Activated T-cell treated with anti-CD3 and anti-CD28 coated beads for 24 hours (primary cell): ENCODE data around the gene CLASP1.

Experiments used
- DNase-seq: peaks from one replicate; pipeline ENCODE4 v3.0.0-alpha.2; 2020; ENCODE audit warnings: low read depth

The CLASP1 gene

DNA sequence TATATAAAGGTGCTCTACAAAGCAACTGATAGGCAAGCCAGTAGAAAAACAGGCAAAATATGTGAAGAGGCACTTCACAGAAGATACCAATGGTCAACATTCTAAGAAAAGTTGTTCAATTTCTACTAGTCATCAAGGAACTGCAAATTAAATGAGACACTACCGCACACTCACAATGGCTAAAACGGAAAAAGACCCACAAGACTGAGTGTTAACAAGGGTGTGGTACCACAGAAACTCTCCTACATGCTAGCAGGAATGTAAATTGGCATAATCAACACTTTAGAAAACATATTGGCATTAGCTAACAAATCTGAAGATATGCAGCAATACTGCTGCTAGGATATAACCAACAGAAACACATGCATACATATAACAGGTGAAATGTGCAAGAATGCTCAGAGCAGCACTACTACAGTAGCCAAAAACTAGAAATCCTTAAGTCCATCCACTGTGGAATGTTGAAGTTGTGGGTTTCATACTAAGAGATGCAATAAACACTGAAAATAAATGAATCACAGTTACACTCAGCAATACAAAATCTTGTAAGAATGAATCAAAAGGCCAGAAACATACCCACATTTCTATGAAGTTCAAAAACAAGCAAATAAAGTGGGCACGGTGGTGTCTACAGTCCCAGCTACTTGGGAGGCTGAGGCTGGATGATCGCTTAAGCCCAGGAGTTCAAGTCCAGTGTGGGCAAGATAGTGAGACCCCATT is 109.4 kb downstream of the CLASP1 start:
- no peak for DNase-seq

DNA sequence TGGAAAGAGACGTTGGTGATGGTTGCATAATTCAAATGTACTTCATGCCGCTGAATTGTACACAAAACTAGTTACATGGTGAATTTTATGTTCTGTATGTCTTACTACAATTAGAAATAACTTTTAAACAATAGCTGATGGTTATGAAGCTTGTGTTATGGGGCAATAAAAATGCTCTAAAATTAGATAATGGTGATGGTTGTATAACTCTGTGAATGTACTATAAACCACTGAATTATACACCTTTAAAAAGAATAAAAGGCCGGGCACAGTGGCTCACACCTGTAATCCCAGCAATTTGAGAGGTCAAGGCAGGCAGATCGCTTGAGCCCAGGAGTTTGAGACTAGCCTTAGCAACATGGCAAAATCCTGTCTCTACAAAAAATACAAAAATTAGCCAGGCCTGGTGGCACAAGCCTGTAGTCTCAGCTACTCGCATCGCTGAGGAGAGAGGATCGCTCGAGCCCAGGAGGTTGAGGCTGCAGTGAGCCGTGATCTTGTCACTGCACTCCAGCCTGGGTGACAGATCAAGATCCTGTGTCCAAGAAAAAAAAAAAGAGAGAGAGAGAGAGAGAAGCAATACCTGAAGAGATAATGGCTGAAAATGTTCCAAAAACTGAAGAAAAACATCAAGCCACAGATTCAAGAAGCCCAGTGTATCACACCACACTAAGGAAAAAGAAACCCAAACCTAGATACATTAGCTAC is 112.3 kb downstream of the CLASP1 start:
- DNase-seq = no peak

DNA sequence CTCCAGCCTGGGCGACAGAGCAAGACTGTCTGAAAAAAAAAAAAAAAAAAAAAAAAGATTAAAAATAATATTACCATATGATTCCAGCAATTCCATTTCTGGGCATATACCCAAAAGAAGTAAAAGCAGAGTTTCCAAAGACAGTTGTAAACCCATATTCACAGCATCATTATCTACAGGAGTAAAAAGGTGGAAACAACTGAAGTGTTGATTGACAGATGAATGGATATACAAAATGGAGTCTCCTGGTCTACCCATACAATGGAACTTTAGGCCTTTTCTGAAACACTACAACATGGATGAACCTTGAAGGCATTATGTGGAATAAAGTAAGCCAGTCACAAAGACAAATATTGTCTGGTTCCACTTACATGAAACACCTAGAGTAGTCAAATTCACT is 112.9 kb downstream of the CLASP1 start:
- no peak for DNase-seq

DNA sequence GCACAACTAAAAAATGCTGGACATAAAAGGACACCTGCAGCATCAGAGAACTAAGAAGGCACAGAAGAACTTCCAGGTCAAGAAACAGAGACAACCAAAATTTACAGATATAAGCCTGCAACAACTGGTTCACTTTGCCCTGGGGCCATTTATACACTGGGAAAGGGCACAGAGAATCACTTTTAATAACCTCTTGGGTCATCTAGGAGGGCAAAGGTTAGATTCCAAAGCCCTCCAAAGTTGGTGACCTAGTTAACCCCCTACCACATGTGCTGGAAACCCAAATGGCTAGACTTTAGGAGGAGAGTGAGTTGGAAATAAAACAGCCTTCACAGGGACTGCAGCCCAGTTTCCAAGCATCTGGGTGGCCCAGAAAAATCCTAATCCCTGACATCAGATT is 115.3 kb downstream of the CLASP1 start:
- DNase-seq = no peak

DNA sequence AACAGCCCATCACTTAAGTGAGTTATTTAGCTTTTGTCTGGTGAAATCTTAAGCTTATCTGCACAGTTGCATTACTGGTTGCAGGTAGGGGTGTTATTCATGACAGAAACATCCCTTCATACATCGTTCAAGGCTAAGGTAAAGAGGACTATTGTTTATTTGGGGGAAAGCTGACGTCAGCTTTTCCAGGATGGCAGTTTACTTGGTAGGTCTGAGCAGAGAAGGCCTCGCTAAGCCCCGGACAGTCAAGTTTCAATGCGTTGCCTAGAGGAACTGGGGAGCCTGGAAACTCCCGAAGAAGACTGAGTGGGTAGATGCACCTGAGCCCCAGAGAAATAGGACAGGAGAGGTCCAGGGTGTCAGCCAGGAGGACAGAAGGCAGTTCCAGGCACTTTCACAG is 116.4 kb downstream of the CLASP1 start:
- DNase-seq = no peak

DNA sequence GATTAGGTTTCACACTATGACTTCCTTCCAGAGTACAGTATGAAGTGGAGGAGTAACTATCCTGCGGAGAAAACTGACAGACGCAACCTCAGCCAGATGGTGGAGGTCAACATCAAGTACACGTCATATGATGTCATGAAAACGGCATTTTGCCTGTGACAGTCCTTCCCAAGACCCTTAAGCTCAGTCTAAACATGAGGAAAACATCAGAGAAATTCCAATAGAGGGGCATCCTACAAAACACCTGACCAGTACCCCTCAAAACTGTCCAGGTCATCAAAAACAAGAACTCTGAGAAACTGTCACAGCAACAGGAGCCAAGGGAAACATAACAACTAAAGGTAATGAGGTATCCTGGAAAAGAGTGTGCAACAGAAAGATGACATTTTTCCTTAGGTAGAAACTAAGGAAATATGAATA is 116.9 kb downstream of the CLASP1 start:
- DNase-seq = no peak

DNA sequence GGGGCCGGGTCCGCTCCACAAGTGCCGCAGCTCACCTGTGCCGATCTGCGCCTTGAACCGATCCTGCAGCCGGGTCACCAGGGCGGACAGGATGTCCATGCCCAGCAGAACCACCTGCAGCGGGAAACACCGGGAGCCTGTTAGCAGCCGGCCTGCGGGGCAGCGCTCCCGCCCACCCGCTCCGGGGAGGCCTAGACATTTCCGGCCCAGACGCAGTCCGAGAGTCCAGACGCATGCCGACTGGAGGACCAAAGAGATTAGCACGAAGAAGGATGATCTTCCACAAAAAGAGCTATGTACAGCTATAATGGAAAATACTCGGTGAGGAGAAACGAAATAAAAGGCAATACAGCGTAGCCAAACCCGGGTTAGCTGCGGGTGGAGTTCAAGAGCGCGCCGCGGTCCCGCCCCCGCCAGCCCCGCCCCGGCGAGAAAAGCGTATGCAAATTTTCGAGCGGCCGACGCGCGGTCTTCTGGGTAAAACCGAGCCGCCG is 119.0 kb downstream of the CLASP1 start:
- DNase-seq = peak; percentile 78

DNA sequence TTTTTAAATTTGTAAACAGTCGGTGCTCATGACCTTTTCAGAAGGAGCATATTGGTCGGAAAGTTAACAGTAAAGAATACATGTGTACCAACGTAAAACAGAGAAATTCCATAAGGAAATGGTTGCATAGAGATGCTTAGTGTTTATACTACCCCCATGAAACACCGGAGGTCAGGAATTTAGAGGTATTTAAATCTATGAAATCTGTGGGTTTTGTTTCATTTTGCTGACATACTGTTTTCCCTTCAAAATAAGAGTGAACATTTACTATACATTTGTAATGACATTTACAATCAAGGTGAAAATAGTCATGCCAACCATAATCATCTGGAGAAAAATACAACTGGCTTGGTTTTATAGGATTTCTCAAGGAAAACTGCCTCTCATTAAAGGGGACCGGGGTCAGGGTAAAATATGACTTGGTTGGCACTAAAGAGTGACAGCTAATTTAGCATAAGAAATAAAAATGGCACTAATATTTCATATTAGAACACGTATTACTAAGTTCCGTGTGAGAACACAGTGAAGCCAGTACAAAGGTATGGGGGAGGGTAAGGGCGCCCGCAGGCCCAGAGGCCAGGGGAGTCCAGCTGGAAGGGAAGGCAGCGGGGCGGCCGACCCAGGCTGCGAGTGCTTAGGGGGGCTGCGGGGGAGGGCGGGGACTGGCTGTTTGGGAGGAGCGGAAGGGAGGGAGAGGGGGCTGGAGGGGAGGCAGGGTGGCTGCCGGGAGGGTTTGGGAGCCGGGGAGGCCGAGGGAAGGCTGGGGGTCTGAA is 119.6 kb downstream of the CLASP1 start:
- no peak for DNase-seq

DNA sequence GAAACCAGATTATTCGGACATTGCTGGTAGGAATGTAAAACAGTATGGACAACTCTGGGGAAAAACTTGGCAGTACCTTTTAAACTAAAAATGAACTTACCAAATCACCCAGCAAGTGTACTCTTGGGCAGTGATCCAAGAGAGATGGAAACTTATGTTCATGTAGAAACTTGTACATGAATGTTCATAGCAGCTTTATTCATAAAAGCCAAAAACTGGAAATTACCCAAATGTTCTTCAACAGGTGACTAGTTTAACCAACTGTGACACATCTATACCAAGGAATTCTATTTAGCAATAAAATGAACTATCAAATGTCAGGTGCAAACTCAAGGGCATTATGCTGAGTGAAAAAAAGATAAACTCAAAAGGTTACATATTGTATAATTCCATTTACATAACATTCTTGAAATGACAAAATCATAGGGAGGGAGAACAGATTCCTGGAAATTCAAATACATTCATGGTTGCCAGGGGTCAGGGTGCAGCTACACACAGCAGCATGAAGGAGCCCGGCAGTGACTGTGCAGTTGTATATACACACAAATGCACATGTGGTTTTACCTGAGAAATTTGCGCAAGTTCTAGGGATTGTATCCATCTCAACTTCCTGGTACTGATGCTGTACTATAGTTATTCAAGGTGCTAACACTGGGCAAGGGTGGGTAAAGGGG is 122.1 kb downstream of the CLASP1 start:
- DNase-seq = peak; percentile 39

DNA sequence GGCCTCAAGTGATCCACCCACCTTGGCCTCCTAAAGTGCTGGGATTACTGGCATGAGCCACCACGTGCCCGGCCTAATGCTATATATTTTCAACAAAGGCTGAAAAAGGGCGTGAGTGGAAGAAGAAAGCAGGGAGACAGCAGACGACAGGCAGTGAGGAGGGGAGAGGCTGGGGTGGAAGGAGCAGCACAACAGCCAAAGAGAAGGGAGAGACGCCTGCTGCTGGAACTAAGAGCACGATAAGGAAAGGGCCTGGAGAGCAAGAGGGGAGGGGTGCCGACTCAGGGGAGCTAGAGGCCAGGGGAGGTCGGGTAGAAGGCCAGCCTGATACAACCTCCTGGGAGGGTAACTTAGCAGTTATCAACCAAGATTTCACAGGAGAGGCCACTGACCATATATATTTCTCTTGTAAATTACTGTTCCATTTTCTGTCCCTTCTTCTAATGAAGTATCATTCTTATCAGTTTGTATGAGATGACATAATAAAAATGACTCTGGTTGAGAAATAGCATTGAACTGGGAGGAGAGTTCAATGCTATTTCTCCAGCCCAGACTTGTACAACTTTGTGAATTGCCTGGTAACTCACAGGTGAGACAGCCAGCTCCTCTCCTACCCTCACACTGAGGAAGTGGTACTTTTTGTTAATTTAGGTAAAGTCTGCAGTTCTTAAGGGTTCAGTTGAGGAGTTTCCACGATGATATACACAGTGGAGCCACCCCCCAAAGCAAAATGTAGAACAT is 124.4 kb downstream of the CLASP1 start:
- no peak for DNase-seq

DNA sequence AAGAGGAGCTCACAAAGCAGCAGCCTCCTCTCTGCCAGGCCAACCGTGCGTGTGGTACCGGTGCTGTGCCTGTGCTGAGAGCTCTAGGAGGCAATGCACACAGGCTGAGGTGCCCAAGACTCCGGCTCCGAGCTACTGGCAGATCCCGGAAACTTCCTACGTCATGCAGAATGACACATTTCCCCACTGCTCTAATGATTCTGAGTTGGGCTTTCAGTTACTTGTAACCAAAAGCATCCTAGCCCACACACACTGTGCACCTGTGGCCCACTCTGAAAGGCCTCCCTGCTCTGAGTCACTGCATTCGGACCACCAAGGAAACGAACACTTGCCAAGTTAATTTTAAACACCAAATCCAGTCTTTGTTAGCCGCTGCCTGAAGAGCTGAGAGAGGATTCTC is 127.9 kb downstream of the CLASP1 start:
- DNase-seq = no peak

DNA sequence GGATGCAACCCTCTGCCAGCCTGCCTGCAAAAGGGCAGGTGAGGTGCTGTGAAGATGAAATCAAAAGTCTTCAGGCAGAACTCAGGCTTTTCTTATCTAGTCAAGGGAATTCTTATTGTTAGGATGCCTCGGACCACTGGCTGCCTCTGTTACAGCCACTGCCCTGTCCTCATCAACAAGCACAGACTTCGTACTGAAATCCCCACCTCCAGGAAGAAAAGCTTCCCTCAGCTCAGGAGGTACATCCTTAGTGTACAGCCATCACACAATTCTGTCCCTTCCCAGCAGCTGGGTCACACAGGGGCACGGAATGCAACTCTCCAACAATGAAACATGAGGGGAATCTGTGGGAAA is 128.6 kb downstream of the CLASP1 start:
- no peak for DNase-seq

DNA sequence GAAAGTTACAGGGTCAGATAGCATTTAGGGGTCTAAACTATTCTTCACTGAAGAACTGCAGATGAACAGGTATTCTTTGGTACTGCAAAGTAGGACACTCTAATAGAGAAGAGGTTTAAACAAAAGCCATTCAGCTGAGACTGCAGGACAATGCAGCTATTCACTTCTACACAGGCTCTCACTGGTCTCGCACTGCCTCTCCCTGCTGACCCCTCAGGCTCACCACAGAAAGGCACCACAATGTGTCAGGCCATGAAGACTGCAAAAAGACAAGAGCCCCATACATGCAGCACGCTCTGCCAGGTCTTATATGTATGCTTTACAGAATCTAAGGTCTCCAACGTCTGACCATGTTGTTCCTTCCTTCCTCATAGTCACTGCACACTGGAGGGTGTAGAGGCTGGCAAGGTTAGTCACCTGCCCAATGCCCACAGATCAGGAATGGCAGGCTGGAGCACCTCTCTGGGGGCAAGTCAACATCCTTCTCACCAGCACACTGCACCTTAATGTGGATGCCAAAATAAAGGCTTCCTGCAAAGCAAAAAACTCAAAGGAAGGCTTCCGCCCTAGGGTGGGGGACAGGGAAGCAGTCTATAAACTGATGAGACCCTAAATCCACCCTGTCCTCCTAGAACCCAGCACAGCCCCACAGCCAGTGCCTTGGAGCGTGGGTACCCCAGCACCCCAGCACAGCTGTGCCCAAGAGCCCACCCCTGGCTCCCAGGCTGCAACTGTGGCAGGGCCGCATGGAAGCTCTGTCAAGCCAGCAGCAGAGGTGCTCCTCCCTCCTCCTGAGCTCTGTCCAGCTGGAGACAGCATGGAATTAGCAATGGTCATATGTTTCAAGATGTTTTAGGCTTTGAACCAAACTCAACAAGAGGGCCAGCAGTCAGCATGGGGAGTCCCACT is 129.3 kb downstream of the CLASP1 start:
- DNase-seq = no peak

DNA sequence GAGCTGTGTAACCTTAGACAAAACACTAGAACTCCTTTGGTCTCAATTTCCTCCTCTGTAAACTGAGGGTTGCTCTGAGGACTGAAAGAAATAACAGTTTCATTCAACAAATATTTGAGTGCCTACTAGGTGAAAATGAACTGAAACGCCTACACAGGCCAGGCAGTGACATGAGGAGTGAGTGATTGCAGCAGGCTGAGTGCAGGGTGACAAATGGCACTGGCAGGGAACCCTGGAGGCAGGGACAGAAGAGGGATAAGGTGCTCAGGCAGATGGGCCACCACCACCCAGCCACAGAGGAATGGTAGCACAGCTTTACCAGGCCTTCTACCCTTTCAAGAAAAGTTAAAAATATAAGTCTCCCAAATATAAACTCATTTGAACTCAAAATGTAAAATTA is 130.1 kb downstream of the CLASP1 start:
- DNase-seq = no peak

DNA sequence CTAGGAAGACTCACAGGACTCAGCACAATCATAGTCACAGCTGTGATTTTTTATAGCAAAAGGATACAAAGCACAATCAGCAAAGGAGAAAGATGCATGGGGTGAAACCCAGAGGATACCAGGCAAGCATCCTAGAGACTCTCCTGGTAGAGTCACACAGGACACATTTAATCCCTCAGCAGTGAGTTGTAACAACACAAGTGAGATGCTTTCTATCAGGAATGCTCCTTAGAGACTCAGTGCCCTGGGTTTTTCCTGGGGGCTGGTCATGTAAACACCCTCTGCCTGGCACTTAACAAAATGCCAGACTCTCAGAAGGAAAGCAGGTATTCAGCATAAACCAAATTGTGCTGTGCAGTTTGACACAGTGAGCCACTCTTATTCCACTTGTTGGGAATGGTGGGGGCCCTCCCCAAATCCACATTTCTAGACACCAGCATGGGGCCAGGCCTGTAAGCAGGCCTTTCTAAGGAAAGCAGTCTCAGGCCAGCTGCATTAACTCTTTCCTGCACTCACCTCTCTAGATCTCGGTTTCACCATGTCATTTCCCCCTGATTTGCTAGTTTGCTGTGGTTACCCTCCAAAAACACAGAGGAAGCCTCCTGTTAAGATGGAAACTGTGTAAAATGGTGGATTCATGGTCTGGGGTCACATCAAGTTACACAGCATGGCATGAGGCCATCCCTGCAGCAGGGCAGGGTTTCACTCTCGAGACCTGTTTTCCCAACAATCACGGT is 135.5 kb downstream of the CLASP1 start:
- DNase-seq = no peak

DNA sequence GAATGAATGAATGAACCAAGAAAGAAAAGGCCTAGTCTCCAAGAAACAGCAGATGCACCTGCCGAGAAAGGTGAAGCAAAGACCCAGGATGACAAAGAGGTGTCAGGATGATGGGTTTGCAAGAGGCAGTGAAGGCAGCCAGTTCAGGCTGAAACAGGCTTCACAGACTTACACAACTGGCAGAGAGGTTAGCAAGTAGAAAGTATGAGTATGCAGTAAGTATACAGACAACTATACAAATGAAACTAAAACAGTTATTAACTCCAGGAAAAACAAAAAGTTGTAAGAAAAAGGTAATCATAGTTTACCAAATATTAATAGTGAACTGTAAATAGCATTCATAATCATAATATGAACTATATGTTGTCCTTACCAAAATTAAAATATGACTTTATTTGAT is 138.4 kb downstream of the CLASP1 start:
- DNase-seq = no peak

DNA sequence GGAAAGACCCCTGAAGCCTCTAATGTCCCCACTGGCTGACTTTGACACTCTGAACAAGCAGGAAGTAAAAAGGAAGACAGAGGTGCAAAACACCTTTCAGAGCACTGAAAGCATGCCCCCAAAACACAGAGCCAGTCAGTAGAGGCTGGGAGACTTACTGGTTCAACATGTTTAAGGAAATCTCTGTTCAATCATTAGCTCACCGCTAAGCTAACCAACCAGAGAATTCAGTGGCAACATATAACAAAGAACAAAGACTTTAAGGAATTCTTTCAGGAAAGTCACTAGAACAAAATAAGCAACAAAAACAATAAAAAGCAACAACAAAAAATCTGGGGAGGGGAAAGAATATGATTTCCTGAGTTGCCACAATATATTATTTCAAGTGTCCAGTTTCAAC is 142.6 kb downstream of the CLASP1 start:
- DNase-seq = no peak

DNA sequence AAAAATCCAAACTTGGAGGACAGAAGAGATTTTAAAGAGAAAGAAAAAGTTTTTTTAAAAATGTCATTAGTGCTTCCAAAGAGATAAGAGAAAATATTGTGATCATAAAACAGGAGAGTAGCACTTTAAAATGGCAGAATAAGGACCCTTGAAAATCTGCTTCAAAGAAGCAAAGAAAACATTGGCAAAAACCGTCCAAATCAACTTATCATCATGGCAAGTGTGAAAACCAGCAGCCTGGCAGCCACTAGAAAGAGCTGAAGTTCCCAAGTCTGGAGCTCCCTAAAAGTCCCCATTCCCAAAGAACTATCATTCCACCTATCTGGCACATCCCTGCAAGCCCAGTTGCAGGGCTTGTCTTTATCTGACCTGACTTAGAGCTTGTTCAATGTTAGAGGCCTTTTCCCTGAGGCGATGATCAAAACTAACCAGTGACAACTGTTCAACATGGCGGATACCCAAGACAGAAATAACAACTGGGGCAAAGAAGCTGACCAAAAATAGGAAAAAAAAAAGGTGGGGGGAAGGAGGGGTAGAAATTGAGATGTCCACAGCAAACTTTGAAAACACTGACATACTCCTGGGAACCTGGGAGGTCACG is 143.2 kb downstream of the CLASP1 start:
- DNase-seq = no peak

DNA sequence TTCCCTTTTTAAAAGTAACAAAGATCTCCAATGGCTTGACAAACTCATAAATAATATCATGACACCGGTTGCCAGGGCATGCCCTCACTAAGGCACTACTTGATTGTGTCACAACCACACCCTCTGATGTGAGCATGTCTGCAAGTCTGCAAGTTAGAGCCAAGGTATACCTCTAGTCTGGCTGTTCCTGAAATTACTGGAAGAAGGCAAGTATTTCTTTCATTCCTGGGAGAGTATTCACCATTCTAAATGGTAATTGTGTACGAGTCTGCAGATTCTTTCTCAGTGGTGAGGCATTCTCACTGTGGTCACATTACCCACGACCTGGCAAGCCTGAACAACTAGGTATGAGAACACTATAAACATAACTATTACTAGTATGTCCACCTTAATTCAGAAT is 144.3 kb downstream of the CLASP1 start:
- DNase-seq = no peak

DNA sequence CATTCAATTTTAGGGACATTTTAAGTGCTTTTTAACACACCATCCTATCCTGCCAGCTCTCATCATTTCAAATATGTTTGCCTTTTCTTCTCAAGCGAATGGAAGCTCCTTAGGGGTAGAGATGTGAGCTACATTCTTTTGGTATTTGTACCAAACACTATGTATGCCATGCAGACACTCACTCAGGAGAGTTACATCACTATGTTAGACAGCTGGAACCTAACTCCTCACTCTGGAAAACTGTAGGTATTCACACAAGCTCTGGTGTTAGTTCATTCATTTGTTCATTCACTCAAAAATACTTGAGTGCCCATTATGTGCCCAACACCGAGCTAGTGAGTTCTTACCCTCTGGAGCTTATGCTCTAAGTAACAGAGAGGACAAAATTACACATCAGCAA is 144.9 kb downstream of the CLASP1 start:
- no peak for DNase-seq
